ENCODE measurements around the gene CLCN6. TPM values are rescaled to one million over a fixed set of nuclear protein-coding genes. Genes with fewer than 3 reads are reported as not detected.
A peak's percentile ranks its signal among the peaks of the same experiment; 100 is the strongest.
"Not testable (repeated sequence)": the region's sequence is repeated elsewhere in the genome, so short reads cannot be mapped to it uniquely, and the experiment has no call there.

CLCN6 gene
- total RNA-seq, 1 experiment from 2014 or later: 5.1 TPM

GRCh38 chr1:11795238-11795890 lies 10.6 kb upstream of the CLCN6 start:
- Histone ChIP-seq H3K27me3 (replicated peaks) (no peaks in the 10 kb centered on the region), H3K4me3 (no peak overlapping the region), H3K27ac (no peak overlapping the region), H3K9me3 (replicated peaks) (no peaks in the 10 kb centered on the region; the same call in 1 of the 2 replicates), H3K4me1 (replicated peaks) (peaks cover 16% of the 10 kb centered on the region), H3K36me3 (no peaks in the 10 kb centered on the region; the same call in 1 of the 2 replicates)
- no peak for DNase-seq (ENCODE audit: low read depth in 1 of 2, low spot score in 2 of 2)

- H3K36me3 ChIP-seq: peaks cover 4% of the 10 kb centered on the region
- DNase-seq (ENCODE audit: low read depth in 1 of 2, low spot score in 2 of 2): no peak
- H3K4me1 ChIP-seq (replicated peaks): peaks cover 15% of the 10 kb centered on the region
- no peak overlapping the region for H3K27ac ChIP-seq
- H3K4me3 ChIP-seq: no peak overlapping the region
- H3K27me3 ChIP-seq (replicated peaks): no peaks in the 10 kb centered on the region
- no peaks in the 10 kb centered on the region; the same call in 1 of the 2 replicates for H3K9me3 ChIP-seq (replicated peaks)
Observed at GRCh38 chr1:11796036-11796828, 9.8 kb upstream of the CLCN6 start.

DNA sequence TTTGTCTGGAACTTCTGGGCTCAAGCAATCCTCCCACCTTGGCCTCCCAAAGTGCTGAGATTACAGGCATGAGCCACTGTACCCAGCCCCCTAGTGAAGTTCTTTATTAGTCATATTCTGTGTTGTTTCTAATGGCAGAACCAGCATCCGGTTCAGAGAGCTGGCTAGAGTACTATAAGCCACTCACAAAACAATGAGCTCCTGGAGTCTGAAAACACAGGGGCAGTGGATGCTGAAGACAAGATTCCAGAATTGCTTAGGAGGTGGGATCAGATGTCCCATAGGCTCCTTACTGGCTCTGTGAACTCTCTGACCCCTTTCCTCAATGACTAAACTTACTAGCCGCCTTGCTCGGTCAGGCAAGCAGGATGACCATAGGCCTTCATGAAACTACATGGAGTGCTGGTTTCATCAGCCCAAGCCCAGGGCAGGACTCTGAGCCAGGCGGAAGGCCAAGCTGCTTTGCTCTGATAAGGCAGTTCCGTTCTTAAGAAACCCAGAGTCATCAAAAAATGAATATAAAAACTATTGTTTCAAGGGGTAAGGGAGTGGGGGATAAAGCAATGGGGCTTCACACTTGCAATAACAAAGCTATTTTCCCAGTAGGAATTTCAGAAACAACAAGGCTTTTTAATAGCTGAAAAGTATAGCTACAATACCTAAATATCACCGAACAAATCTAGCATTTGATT lies 8.3 kb upstream of the CLCN6 start:
- Histone ChIP-seq H3K36me3 (peaks cover 4% of the 10 kb centered on the region), H3K9me3 (replicated peaks) (no peaks in the 10 kb centered on the region; the same call in 1 of the 2 replicates), H3K27ac (no peak overlapping the region), H3K4me1 (replicated peaks) (peaks cover 15% of the 10 kb centered on the region), H3K4me3 (no peak overlapping the region), H3K27me3 (replicated peaks) (no peaks in the 10 kb centered on the region)
- DNase-seq (ENCODE audit: low read depth in 1 of 2, low spot score in 2 of 2): no peak

DNA sequence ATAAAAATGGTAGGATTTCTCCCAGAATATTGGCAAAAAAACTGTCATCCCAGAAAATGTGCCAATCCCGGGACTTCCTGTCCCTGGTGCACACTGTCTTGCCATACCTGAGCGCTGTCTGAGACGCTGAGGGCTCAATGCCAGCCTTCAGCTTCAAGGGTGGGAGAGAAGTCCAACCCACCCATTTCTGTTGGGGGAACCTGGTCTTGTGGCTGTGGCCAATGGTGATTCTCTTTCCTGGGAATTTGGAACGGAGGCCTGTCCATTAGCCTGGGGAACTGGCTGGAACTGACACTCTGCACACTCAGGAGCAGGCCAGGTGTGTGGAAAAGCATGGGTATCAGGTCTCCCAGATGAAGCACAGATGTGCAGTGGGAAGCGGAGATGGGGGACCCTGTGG lies 6.9 kb upstream of the CLCN6 start:
- Histone ChIP-seq H3K36me3 (peaks cover 4% of the 10 kb centered on the region), H3K4me3 (no peak overlapping the region), H3K27me3 (replicated peaks) (no peaks in the 10 kb centered on the region), H3K9me3 (replicated peaks) (no peaks in the 10 kb centered on the region; the same call in 1 of the 2 replicates), H3K4me1 (replicated peaks) (peaks cover 25% of the 10 kb centered on the region), H3K27ac (no peak overlapping the region)
- no peak for DNase-seq (ENCODE audit: low read depth in 1 of 2, low spot score in 2 of 2)

- no peaks in the 10 kb centered on the region; the same call in 1 of the 2 replicates for H3K9me3 ChIP-seq (replicated peaks)
- no peaks in the 10 kb centered on the region for H3K27me3 ChIP-seq (replicated peaks)
- no peak for DNase-seq (ENCODE audit: low read depth in 1 of 2, low spot score in 2 of 2)
- peaks cover 32% of the 10 kb centered on the region for H3K4me1 ChIP-seq (replicated peaks)
- H3K27ac ChIP-seq: no peak overlapping the region
- H3K4me3 ChIP-seq: no peak overlapping the region
- H3K36me3 ChIP-seq: peaks cover 4% of the 10 kb centered on the region
Observed at GRCh38 chr1:11799896-11800295, 6.1 kb upstream of the CLCN6 start.

- DNase-seq (ENCODE audit: low read depth in 1 of 2, low spot score in 2 of 2): no peak
- no peak overlapping the region for H3K4me3 ChIP-seq
- H3K27me3 ChIP-seq (replicated peaks): no peaks in the 10 kb centered on the region
- no peaks in the 10 kb centered on the region; the same call in 1 of the 2 replicates for H3K9me3 ChIP-seq (replicated peaks)
- H3K4me1 ChIP-seq (replicated peaks): peaks cover 37% of the 10 kb centered on the region
- peaks cover 4% of the 10 kb centered on the region for H3K36me3 ChIP-seq
- H3K27ac ChIP-seq: no peak overlapping the region
Observed at GRCh38 chr1:11800391-11800755, 5.6 kb upstream of the CLCN6 start.

GRCh38 chr1:11800756-11801433 lies 5.1 kb upstream of the CLCN6 start:
- no peaks in the 10 kb centered on the region for H3K27me3 ChIP-seq (replicated peaks)
- DNase-seq (ENCODE audit: low read depth in 1 of 2, low spot score in 2 of 2): no peak
- peaks cover 4% of the 10 kb centered on the region for H3K36me3 ChIP-seq
- no peak overlapping the region for H3K27ac ChIP-seq
- H3K4me1 ChIP-seq (replicated peaks): peaks cover 39% of the 10 kb centered on the region
- H3K4me3 ChIP-seq: no peak overlapping the region
- no peaks in the 10 kb centered on the region; the same call in 1 of the 2 replicates for H3K9me3 ChIP-seq (replicated peaks)

DNA sequence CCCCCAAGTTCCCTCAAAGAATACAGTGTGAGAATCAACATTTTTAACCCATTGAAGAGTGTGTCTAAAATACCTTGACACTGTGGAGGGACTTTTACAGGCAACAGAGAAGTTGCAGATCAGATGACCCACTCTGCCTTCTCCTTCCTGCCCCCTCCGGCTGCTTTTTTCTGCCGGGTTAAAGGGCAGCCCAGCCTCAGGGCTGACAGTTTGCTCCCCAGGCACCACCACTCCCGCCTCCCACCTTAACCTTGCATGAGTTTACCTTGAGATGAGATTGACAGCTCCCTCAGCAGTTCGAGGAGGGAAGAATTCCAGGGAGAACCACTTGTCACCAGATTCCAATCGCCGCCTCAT lies 3.4 kb upstream of the CLCN6 start:
- Histone ChIP-seq H3K4me3 (no peak overlapping the region), H3K9me3 (replicated peaks) (no peaks in the 10 kb centered on the region; the same call in 1 of the 2 replicates)

DNA sequence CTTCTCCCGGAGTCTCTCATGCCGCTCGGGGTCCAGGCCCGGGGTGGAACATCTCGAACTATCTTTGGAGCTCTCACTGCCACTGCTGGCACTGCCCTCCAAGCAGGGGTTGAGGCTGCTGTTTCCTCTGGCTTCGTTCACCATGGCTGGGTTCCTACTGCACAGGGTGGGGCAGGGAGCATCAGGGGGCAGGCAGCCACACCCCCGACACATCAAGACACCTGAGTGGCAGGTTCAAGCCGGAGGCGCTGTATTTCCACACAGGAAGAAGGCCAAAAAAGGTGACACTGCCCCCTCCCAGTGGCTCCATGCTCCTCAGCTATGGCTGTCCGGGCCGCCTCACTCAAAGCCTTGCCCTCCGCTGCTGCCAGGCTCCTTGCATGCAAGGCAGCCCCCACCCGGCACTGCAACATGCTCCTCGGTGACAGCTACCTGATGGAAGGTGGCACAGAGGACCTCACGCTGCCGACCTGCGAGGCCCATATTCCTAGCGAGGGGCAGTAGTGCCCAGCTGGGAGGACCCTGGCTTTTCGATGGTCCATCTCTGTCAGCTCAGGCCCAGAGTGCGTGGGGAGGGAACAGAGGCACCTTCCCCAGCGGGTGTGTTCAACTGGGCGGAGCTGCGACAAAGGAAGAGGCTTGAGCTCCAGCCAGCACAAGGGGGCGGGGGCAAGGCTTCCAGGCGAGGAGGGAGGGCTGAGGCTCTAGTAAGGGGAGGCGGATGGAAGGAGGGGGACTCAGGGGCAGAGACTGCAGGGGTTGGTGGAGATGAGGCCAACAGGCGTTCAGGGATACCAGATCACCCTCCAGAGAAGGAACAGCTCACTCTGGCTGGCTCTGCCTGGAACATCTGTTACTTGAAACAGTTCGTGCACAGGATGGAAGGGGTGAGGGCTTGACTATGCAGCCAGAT lies 2.8 kb upstream of the CLCN6 start:
- H3K36me3 ChIP-seq: peaks cover 12% of the 10 kb centered on the region
- peaks cover 43% of the 10 kb centered on the region for H3K4me1 ChIP-seq (replicated peaks)
- H3K4me3 ChIP-seq: no peak overlapping the region

More for the DNA sequence above, 3.4 kb upstream of the CLCN6 start:
- Histone ChIP-seq H3K27ac (no peak overlapping the region), H3K36me3 (peaks cover 8% of the 10 kb centered on the region), H3K4me1 (replicated peaks) (peaks cover 45% of the 10 kb centered on the region), H3K27me3 (replicated peaks) (no peaks in the 10 kb centered on the region)
- DNase-seq (ENCODE audit: low read depth in 1 of 2, low spot score in 2 of 2): no peak

DNA sequence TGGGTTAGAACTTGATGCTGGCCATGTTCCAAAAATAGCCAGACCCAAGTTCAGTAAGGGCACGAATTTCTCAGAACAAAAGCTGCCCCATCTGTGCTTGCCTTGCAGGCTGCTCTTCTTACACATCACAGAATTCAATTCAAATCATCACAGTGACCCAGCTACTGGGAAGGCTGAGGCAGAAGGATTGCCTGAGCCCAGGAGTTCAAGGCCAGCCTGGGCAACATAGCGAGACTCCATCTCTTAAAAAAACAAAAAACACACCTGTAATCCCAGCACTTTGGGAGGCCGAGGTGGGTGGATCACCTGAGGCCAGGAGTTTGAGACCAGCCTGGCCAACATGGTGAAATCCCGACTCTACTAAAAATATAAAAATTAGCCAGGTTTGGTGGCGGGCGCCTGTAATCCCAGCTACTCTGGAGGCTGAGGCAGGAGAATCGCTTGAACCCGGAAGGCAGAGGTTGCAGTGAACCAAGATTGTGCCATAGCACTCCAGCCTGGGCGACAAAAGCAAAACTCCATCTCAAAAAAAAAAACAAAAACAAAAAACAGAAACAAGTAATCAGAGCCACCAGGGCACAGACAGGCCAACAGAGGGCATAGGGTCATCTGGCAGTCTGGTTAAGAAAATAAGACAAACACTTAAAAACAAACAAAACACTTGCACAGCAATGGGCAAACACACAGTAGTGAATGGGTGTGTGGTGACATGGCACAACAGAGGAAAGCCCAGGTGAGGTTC lies 1.9 kb upstream of the CLCN6 start:
- not testable (repeated sequence) for DNase-seq (ENCODE audit: low read depth in 1 of 2, low spot score in 2 of 2); H3K27ac ChIP-seq; H3K4me3 ChIP-seq; H3K27me3 ChIP-seq (replicated peaks); H3K9me3 ChIP-seq (replicated peaks)
- peaks cover 43% of the 10 kb centered on the region for H3K4me1 ChIP-seq (replicated peaks)
- H3K36me3 ChIP-seq: peaks cover 18% of the 10 kb centered on the region

More for the DNA sequence above, 2.8 kb upstream of the CLCN6 start:
- H3K9me3 ChIP-seq (replicated peaks): no peaks in the 10 kb centered on the region; the same call in 1 of the 2 replicates
- H3K27me3 ChIP-seq (replicated peaks): no peaks in the 10 kb centered on the region
- DNase-seq (ENCODE audit: low read depth in 1 of 2, low spot score in 2 of 2): peak in 1 of 2 experiments; percentile 63
- no peak overlapping the region for H3K27ac ChIP-seq

GRCh38 chr1:11804666-11805421 lies 1.1 kb upstream of the CLCN6 start:
- peaks cover 19% of the 10 kb centered on the region for H3K36me3 ChIP-seq
- peaks cover 43% of the 10 kb centered on the region for H3K4me1 ChIP-seq (replicated peaks)
- peak overlapping the region; percentile 71 for H3K27ac ChIP-seq
- DNase-seq (ENCODE audit: low read depth in 1 of 2, low spot score in 2 of 2): no peak
- no peaks in the 10 kb centered on the region; the same call in 1 of the 2 replicates for H3K9me3 ChIP-seq (replicated peaks)
- peak overlapping the region; percentile 62 for H3K4me3 ChIP-seq
- no peaks in the 10 kb centered on the region for H3K27me3 ChIP-seq (replicated peaks)

Data from SJSA1 (cell line).